Body of pancreas (tissue), 4 donors: ENCODE measurements around the gene SOX13.

Experiments used
- CTCF ChIP-seq, 7 experiments: fragments of 450-650 bp in 4 of 7; fragments of 200-600 bp in 3 of 7; sonication (generic) in 3 of 7; IDR thresholded peaks; one replicate each; pipeline ENCODE4 v1.5.1; 2016 to 2019; ENCODE audit warnings: antibody characterized with exemption in 7 of 7
- POLR2A ChIP-seq, 3 donors: fragments of 450-650 bp; IDR thresholded peaks; one replicate each; pipeline ENCODE4 v1.6.1; 2016; ENCODE audit warnings: antibody characterized with exemption in 3 of 3, mild to moderate bottlenecking in 2 of 3

- TF ChIP-seq POLR2A (IDR thresholded peaks at IDR 0.05), result no peak
- TF ChIP-seq CTCF (IDR thresholded peaks at IDR 0.05), result no peak
Observed at GRCh38 chr1:204146965-204147364, 74.0 kb downstream of the SOX13 start.
